ENCODE results near the gene GLOD4. TPM values are rescaled to one million over a fixed set of nuclear protein-coding genes. Genes with fewer than 3 reads are reported as not detected.
A peak's percentile ranks its signal among the peaks of the same experiment; 100 is the strongest.

Gene GLOD4
- total RNA-seq, 2 donors from 2014 or later: 18.5 to 30.9 TPM

- Histone ChIP-seq H3K36me3 (replicated peaks in 1 of 2; ENCODE audit: insufficient read depth in 1 of 2, low read depth in 2 of 2) (no peaks in the 10 kb centered on the region), H3K27me3 (no peaks in the 10 kb centered on the region), H3K4me1 (peaks cover 15% of the 10 kb centered on the region), H3K27ac (no peak overlapping the region), H3K9me3 (no peaks in the 10 kb centered on the region), H3K4me3 (no peak overlapping the region)
- DNase-seq: peak in 1 of 4 donors; percentile 27
- whole genome bisulfite sequencing, 2 donors: 50 to 60% methylated on average over 18 to 20 of the region's 20 CpGs
- intact Hi-C loops (cut with DNase I): no loop called here
- no peak for ATAC-seq
- TF ChIP-seq CTCF (IDR thresholded peaks at IDR 0.05) (no peak), POLR2A (IDR thresholded peaks at IDR 0.05) (no peak)
Observed at GRCh38 chr17:726271-726919, 55.7 kb downstream of the GLOD4 start.

GRCh38 chr17:725746-726145 is 56.3 kb downstream of the GLOD4 start:
- no peaks in the 10 kb centered on the region for H3K27me3 ChIP-seq
- WGBS, 2 donors: 65 to 71% methylated on average over 11 to 12 of the region's 12 CpGs
- H3K27ac ChIP-seq: no peak overlapping the region
- DNase-seq: no peak
- H3K4me1 ChIP-seq: peaks cover 10% of the 10 kb centered on the region
- intact Hi-C loops (cut with DNase I): no loop called here
- ATAC-seq: no peak
- H3K36me3 ChIP-seq (replicated peaks in 1 of 2; ENCODE audit: insufficient read depth in 1 of 2, low read depth in 2 of 2): no peaks in the 10 kb centered on the region
- H3K4me3 ChIP-seq: no peak overlapping the region
- no peak for TF ChIP-seq CTCF (IDR thresholded peaks at IDR 0.05)
- no peak for TF ChIP-seq POLR2A (IDR thresholded peaks at IDR 0.05)
- no peaks in the 10 kb centered on the region for H3K9me3 ChIP-seq

DNA sequence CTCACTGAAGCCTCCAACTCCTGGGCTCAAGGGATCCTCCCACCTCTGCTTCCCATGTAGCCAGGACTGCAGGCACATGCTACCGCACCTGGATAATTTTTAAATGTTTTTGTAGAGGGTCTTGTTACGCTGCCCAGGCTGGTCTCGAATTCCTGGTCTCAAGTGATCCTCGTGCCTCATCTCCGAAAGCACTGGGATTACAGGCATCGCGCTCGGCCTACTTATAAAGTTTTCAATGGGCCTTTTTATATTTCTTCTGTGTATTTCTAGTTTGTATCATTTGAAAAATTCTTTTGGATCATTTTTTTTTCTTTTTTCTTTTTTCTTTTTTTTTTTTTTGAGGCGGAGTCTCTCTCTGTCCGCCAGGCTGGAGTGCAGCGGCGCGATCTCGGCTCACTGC is 57.0 kb downstream of the GLOD4 start:
- no peak overlapping the region for H3K4me3 ChIP-seq
- no peaks in the 10 kb centered on the region for H3K36me3 ChIP-seq (replicated peaks in 1 of 2; ENCODE audit: insufficient read depth in 1 of 2, low read depth in 2 of 2)
- 95 to 96% methylated on average over 13 to 14 of the region's 14 CpGs for WGBS, 2 donors
- no peak for ATAC-seq
- no peaks in the 10 kb centered on the region for H3K27me3 ChIP-seq
- peaks cover 10% of the 10 kb centered on the region for H3K4me1 ChIP-seq
- DNase-seq: no peak
- H3K27ac ChIP-seq: no peak overlapping the region
- TF ChIP-seq CTCF (IDR thresholded peaks at IDR 0.05) (no peak), POLR2A (IDR thresholded peaks at IDR 0.05) (no peak)
- intact Hi-C loops (cut with DNase I): no loop called here
- H3K9me3 ChIP-seq: no peaks in the 10 kb centered on the region

DNA sequence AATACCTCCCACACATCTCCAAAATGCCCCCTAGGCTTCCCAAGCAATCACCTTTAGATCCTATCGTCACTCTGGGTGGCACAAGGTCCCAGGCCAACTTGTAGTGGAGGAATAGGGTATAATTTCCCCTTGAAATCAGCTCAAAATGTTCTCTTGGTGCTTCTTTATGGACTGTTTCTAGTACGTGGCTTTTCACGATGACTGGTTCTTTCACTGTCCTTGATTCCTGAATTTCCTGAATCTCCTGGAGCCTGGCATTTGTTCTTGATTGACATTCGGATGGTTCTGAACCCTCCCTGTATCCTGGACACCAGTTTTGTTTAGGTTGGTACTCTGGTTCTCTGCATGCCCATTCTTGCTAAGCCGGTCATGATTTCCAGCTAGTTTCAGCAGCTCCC is 60.5 kb downstream of the GLOD4 start:
- H3K4me3 ChIP-seq: no peak overlapping the region
- H3K27me3 ChIP-seq: no peaks in the 10 kb centered on the region
- intact Hi-C loops (cut with DNase I): no loop called here
- ATAC-seq: no peak
- H3K9me3 ChIP-seq: no peaks in the 10 kb centered on the region
- H3K36me3 ChIP-seq (replicated peaks in 1 of 2; ENCODE audit: insufficient read depth in 1 of 2, low read depth in 2 of 2): no peaks in the 10 kb centered on the region
- peak overlapping the region in 3 of 4 donors; percentile 28 to 55 (median 51) for H3K27ac ChIP-seq
- no peak for TF ChIP-seq POLR2A (IDR thresholded peaks at IDR 0.05)
- no peak for TF ChIP-seq CTCF (IDR thresholded peaks at IDR 0.05)
- 44 to 48% methylated on average over 5 of the region's 5 CpGs for WGBS, 2 donors
- DNase-seq: no peak
- peaks cover 12% of the 10 kb centered on the region for H3K4me1 ChIP-seq

Measured in body of pancreas (tissue), 4 donors.